ENCODE data around the gene WNT3A. TPM values are rescaled to one million over a fixed set of nuclear protein-coding genes. Genes with fewer than 3 reads are reported as not detected.

WNT3A gene
- total and polyA plus RNA-seq, 2 of the 4 experiments (the other 2 are of a cell fraction), result not detected

GRCh38 chr1:227996187-227996950, 10.4 kb upstream of the WNT3A start:
- Histone ChIP-seq H3K4ac (ENCODE audit: low read depth, low read length) (no peak overlapping the region), H3K14ac (replicated peaks; ENCODE audit: low read depth, low read length) (no peak overlapping the region), H4K5ac (ENCODE audit: low read depth, low read length) (no peak overlapping the region), H2AK5ac (ENCODE audit: low read depth, low read length) (no peak overlapping the region), H3K4me2 (ENCODE audit: low read depth, low read length) (no peak overlapping the region), H3K27ac (ENCODE audit: insufficient read depth, low read length) (no peak overlapping the region), H2BK15ac (ENCODE audit: low read depth, low read length) (no peak overlapping the region), H3K56ac (ENCODE audit: extremely low read depth, insufficient read depth, low read length) (no peak overlapping the region), H3K36me3 (ENCODE audit: control insufficient read depth, insufficient read depth, low read length) (no peaks in the 10 kb centered on the region), H4K20me1 (ENCODE audit: insufficient read depth, low read length) (no peaks in the 10 kb centered on the region), H2AFZ (replicated peaks; ENCODE audit: low read length, poor library complexity) (no peak overlapping the region), H2BK20ac (ENCODE audit: low read depth, low read length) (no peak overlapping the region), H3K9me3 (ENCODE audit: control insufficient read depth, insufficient read depth, low read length) (no peaks in the 10 kb centered on the region; the same call in 1 of the 2 replicates), H3K4me1 (ENCODE audit: control insufficient read depth, insufficient read depth, low read length) (no peaks in the 10 kb centered on the region), H4K91ac (ENCODE audit: insufficient read depth, low read depth, low read length) (no peak overlapping the region), H3K23ac (ENCODE audit: low read depth, low read length) (no peak overlapping the region), H2BK5ac (ENCODE audit: low read depth, low read length, poor library complexity, severe bottlenecking) (no peak overlapping the region), H3K27me3 (ENCODE audit: control insufficient read depth, insufficient read depth, low read length) (peaks cover 14% of the 10 kb centered on the region; the same call in 1 of the 2 replicates), H3K79me1 (ENCODE audit: low read depth in 1 of 2, low read length in 2 of 2) (no peaks in the 10 kb centered on the region), H2BK120ac (ENCODE audit: low read depth, low read length) (no peak overlapping the region), H3K18ac (ENCODE audit: low read depth, low read length) (no peak overlapping the region), H2AK9ac (replicated peaks; ENCODE audit: low read depth, low read length, poor library complexity) (no peak overlapping the region), H3K4me3 (ENCODE audit: insufficient read depth, low read depth, low read length) (no peak overlapping the region), H4K8ac (ENCODE audit: low read depth in 2 of 2, low read length in 2 of 2) (no peak overlapping the region), H3K9ac (ENCODE audit: low read depth, low read length) (no peak overlapping the region), H3K9me1 (ENCODE audit: insufficient read depth, low read length) (no peaks in the 10 kb centered on the region)
- dilution Hi-C loops (cut with HindIII; ENCODE audit: low sequenced_read_pairs, unreplicated experiment) (no loop called here), in situ Hi-C loops (cut with MboI; ENCODE audit: low sequenced_read_pairs) (no loop called here), intact Hi-C loops (cut with micrococcal nuclease) (loop anchor here (5.0 kb wide), 1 partner anchor 86 kb away; the partner anchor contains the start of gene ARF1)
- ChIA-PET CTCF (interaction anchor here (0.8 kb wide), 1 partner anchor 146 kb away, joined by 4 read pairs; no protein-coding TSS in a partner anchor), POLR2A (ENCODE audit: unreplicated experiment) (no interaction called here)
- no peak for DNase-seq
- no CpG with 5 or more reads among the region's 1 CpG for WGBS, 2 experiments (ENCODE audit: extremely low coverage in 2 of 2, insufficient read length in 1 of 2)
- BruUV-seq (replicated peaks), result no TSS peak
- ATAC-seq (ENCODE audit: low read depth), result no peak
- TF ChIP-seq MXI1 (IDR thresholded peaks at IDR 0.05; ENCODE audit: borderline replicate concordance, low read depth, low read length), result no peak
- no peak for TF ChIP-seq RCOR1 (IDR thresholded peaks at IDR 0.05; ENCODE audit: insufficient replicate concordance, low read length)
- TF ChIP-seq RAD21 (IDR thresholded peaks at IDR 0.05; ENCODE audit: low read length), result no peak
- no peak for TF ChIP-seq POLR2A (IDR thresholded peaks at IDR 0.05; ENCODE audit: low read depth, low read length)
- TF ChIP-seq FOS (IDR thresholded peaks at IDR 0.05; ENCODE audit: low read depth, low read length), result no peak
- TF ChIP-seq, protein P1, sequence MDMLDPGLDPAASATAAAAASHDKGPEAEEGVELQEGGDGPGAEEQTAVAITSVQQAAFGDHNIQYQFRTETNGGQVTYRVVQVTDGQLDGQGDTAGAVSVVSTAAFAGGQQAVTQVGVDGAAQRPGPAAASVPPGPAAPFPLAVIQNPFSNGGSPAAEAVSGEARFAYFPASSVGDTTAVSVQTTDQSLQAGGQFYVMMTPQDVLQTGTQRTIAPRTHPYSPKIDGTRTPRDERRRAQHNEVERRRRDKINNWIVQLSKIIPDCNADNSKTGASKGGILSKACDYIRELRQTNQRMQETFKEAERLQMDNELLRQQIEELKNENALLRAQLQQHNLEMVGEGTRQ (IDR thresholded peaks at IDR 0.05; ENCODE audit: low read depth, low read length), result no peak
- TF ChIP-seq BHLHE40 (IDR thresholded peaks at IDR 0.05; ENCODE audit: low read depth, low read length), result no peak
- TF ChIP-seq MAFK (IDR thresholded peaks at IDR 0.05; ENCODE audit: low read depth, low read length), result no peak
- TF ChIP-seq SMC3 (IDR thresholded peaks at IDR 0.05; ENCODE audit: low read depth, low read length), result no peak
- no peak for TF ChIP-seq NFE2L2 (IDR thresholded peaks at IDR 0.05; ENCODE audit: low read depth, low read length)
- TF ChIP-seq CEBPB (IDR thresholded peaks at IDR 0.05; ENCODE audit: low read depth, low read length), result no peak
- TF ChIP-seq ELK1 (IDR thresholded peaks at IDR 0.05; ENCODE audit: borderline replicate concordance, low read depth, low read length), result no peak
- no peak for TF ChIP-seq CHD1 (IDR thresholded peaks at IDR 0.05; ENCODE audit: low read depth, low read length)
- TF ChIP-seq MAZ (IDR thresholded peaks at IDR 0.05; ENCODE audit: borderline replicate concordance, low read depth, low read length), result no peak
- TF ChIP-seq RFX5 (IDR thresholded peaks at IDR 0.05; ENCODE audit: low read depth, low read length), result no peak
